Skeletal muscle satellite cell (primary cell): Measurements from ENCODE around the gene FMN1.
A peak's percentile ranks its signal among the peaks of the same experiment; 100 is the strongest.

ENCODE experiments used
- H3K27me3 ChIP-seq: 2 replicates; pipeline ENCODE4 v1.7.0; 2013; ENCODE audit warnings: low read length; ENCODE audit not compliant: control insufficient read depth, insufficient read depth
- H3K36me3 ChIP-seq: 2 replicates; pipeline ENCODE4 v1.7.0; 2013; ENCODE audit warnings: mild to moderate bottlenecking, control low read depth, low read length; ENCODE audit not compliant: insufficient read depth
- H3K4me1 ChIP-seq: 2 replicates; pipeline ENCODE4 v1.7.0; 2013; ENCODE audit warnings: low read length; ENCODE audit not compliant: control insufficient read depth, insufficient read depth
- H3K4me2 ChIP-seq: 2 replicates; pipeline ENCODE4 v1.7.0; 2013; ENCODE audit warnings: mild to moderate bottlenecking, low read length
- H3K4me3 ChIP-seq: 2 replicates; pipeline ENCODE4 v1.7.0; 2013; ENCODE audit warnings: low read length
- H3K9ac ChIP-seq: 2 replicates; pipeline ENCODE4 v1.7.0; 2013; ENCODE audit warnings: mild to moderate bottlenecking, low read depth, low read length, moderate library complexity
- H3K9me3 ChIP-seq: replicated peaks from 2 replicates; pipeline ENCODE4 v1.7.0; 2013; ENCODE audit warnings: mild to moderate bottlenecking, control low read depth, low read length

Gene FMN1

GRCh38 chr15:33114374-33114717, 80.2 kb downstream of the FMN1 start:
- H3K4me3 ChIP-seq = no peak overlapping the region
- no peak overlapping the region for H3K4me2 ChIP-seq
- H3K27me3 ChIP-seq = no peaks in the 10 kb centered on the region

GRCh38 chr15:33113666-33114373, 80.7 kb downstream of the FMN1 start:
- H3K4me3 ChIP-seq = no peak overlapping the region
- H3K36me3 ChIP-seq = no peaks in the 10 kb centered on the region
- H3K9me3 ChIP-seq = no peaks in the 10 kb centered on the region
- H3K4me2 ChIP-seq = no peak overlapping the region
- no peaks in the 10 kb centered on the region for H3K27me3 ChIP-seq
- peaks cover 29% of the 10 kb centered on the region for H3K4me1 ChIP-seq
- H3K9ac ChIP-seq = no peak overlapping the region

More at GRCh38 chr15:33114374-33114717, 80.2 kb downstream of the FMN1 start:
- Histone ChIP-seq H3K36me3 (no peaks in the 10 kb centered on the region), H3K4me1 (peaks cover 28% of the 10 kb centered on the region), H3K9me3 (no peaks in the 10 kb centered on the region), H3K9ac (no peak overlapping the region)

- Histone ChIP-seq H3K4me1 (peaks cover 40% of the 10 kb centered on the region), H3K9me3 (no peaks in the 10 kb centered on the region), H3K4me2 (no peak overlapping the region), H3K36me3 (no peaks in the 10 kb centered on the region), H3K9ac (no peak overlapping the region), H3K4me3 (no peak overlapping the region), H3K27me3 (no peaks in the 10 kb centered on the region)
Observed at GRCh38 chr15:33112541-33113105, 81.9 kb downstream of the FMN1 start.

GRCh38 chr15:33111041-33111451, 83.5 kb downstream of the FMN1 start:
- no peaks in the 10 kb centered on the region for H3K36me3 ChIP-seq
- peaks cover 45% of the 10 kb centered on the region for H3K4me1 ChIP-seq
- H3K4me2 ChIP-seq = peak overlapping the region; percentile 42
- no peaks in the 10 kb centered on the region for H3K9me3 ChIP-seq
- H3K4me3 ChIP-seq = no peak overlapping the region
- no peak overlapping the region for H3K9ac ChIP-seq
- H3K27me3 ChIP-seq = no peaks in the 10 kb centered on the region

GRCh38 chr15:33109345-33109744, 85.2 kb downstream of the FMN1 start:
- no peaks in the 10 kb centered on the region for H3K36me3 ChIP-seq
- no peak overlapping the region for H3K4me3 ChIP-seq
- no peak overlapping the region for H3K9ac ChIP-seq
- H3K4me1 ChIP-seq = peaks cover 55% of the 10 kb centered on the region
- H3K27me3 ChIP-seq = no peaks in the 10 kb centered on the region
- no peak overlapping the region for H3K4me2 ChIP-seq
- H3K9me3 ChIP-seq = no peaks in the 10 kb centered on the region

- Histone ChIP-seq H3K4me2 (peak overlapping the region; percentile 44), H3K9me3 (no peaks in the 10 kb centered on the region), H3K9ac (peak overlapping the region; percentile 27), H3K4me3 (no peak overlapping the region), H3K36me3 (no peaks in the 10 kb centered on the region), H3K27me3 (no peaks in the 10 kb centered on the region), H3K4me1 (peaks cover 61% of the 10 kb centered on the region)
Observed at GRCh38 chr15:33108518-33108917, 86.0 kb downstream of the FMN1 start.

GRCh38 chr15:33107950-33108349, 86.6 kb downstream of the FMN1 start:
- H3K36me3 ChIP-seq = no peaks in the 10 kb centered on the region
- peaks cover 66% of the 10 kb centered on the region for H3K4me1 ChIP-seq
- H3K4me2 ChIP-seq = peak overlapping the region; percentile 44
- peak overlapping the region; percentile 6 for H3K4me3 ChIP-seq
- H3K9ac ChIP-seq = peak overlapping the region; percentile 33
- H3K27me3 ChIP-seq = no peaks in the 10 kb centered on the region
- H3K9me3 ChIP-seq = no peaks in the 10 kb centered on the region

- Histone ChIP-seq H3K4me2 (peak overlapping the region; percentile 52), H3K4me3 (peak overlapping the region; percentile 11), H3K27me3 (no peaks in the 10 kb centered on the region), H3K4me1 (peaks cover 53% of the 10 kb centered on the region), H3K9ac (peak overlapping the region; percentile 46), H3K9me3 (no peaks in the 10 kb centered on the region), H3K36me3 (no peaks in the 10 kb centered on the region)
Observed at GRCh38 chr15:33104212-33104611, 90.3 kb downstream of the FMN1 start.

GRCh38 chr15:33101036-33101435, 93.5 kb downstream of the FMN1 start:
- Histone ChIP-seq H3K4me1 (peaks cover 53% of the 10 kb centered on the region), H3K4me3 (no peak overlapping the region), H3K9me3 (no peaks in the 10 kb centered on the region), H3K4me2 (no peak overlapping the region), H3K27me3 (no peaks in the 10 kb centered on the region), H3K36me3 (no peaks in the 10 kb centered on the region), H3K9ac (no peak overlapping the region)

- no peaks in the 10 kb centered on the region for H3K9me3 ChIP-seq
- H3K4me2 ChIP-seq = no peak overlapping the region
- no peak overlapping the region for H3K4me3 ChIP-seq
- no peak overlapping the region for H3K9ac ChIP-seq
- peaks cover 49% of the 10 kb centered on the region for H3K4me1 ChIP-seq
- H3K27me3 ChIP-seq = no peaks in the 10 kb centered on the region
- no peaks in the 10 kb centered on the region for H3K36me3 ChIP-seq
Observed at GRCh38 chr15:33100314-33100713, 94.2 kb downstream of the FMN1 start.

- Histone ChIP-seq H3K36me3 (no peaks in the 10 kb centered on the region), H3K9ac (no peak overlapping the region), H3K4me2 (no peak overlapping the region), H3K27me3 (no peaks in the 10 kb centered on the region), H3K4me1 (peaks cover 43% of the 10 kb centered on the region), H3K4me3 (no peak overlapping the region), H3K9me3 (no peaks in the 10 kb centered on the region)
Observed at GRCh38 chr15:33099739-33100138, 94.8 kb downstream of the FMN1 start.

GRCh38 chr15:33099213-33099612, 95.3 kb downstream of the FMN1 start:
- H3K27me3 ChIP-seq = no peaks in the 10 kb centered on the region
- H3K4me1 ChIP-seq = peaks cover 45% of the 10 kb centered on the region
- H3K36me3 ChIP-seq = no peaks in the 10 kb centered on the region
- H3K9me3 ChIP-seq = no peaks in the 10 kb centered on the region
- no peak overlapping the region for H3K4me2 ChIP-seq
- H3K9ac ChIP-seq = no peak overlapping the region
- no peak overlapping the region for H3K4me3 ChIP-seq
